Lower leg skin (tissue), 4 donors: ENCODE data around the gene NLRP14. TPM values are rescaled to one million over a fixed set of nuclear protein-coding genes. Genes with fewer than 3 reads are reported as not detected.

Experiments used
- DNase-seq, 2 donors: peaks; one replicate each; pipeline ENCODE4 v3.0.0-alpha.2; 2019; ENCODE audit warnings: low spot score in 2 of 2
- H3K4me3 ChIP-seq: fragments of 200-600 bp; sonication (generic); 2 replicates; pipeline ENCODE4 v1.5.1; 2017; ENCODE audit warnings: mild to moderate bottlenecking, low read depth; ENCODE audit not compliant: poor library complexity, severe bottlenecking
- CTCF ChIP-seq, 3 donors: fragments of 450-650 bp; IDR thresholded peaks; one replicate each; pipeline ENCODE4 v1.5.1; 2016; ENCODE audit warnings: antibody characterized with exemption in 3 of 3, mild to moderate bottlenecking in 3 of 3, moderate library complexity in 2 of 3
- POLR2A ChIP-seq, 2 donors: fragments of 450-650 bp; IDR thresholded peaks; one replicate each; pipeline ENCODE4 v1.6.1; 2016 to 2017; ENCODE audit warnings: antibody characterized with exemption in 2 of 2, mild to moderate bottlenecking in 1 of 2, moderate library complexity in 1 of 2
- WGBS, 2 donors: methylation state at CpG; one replicate each; pipeline ENCODE4 v1.1.5; 2018; 5-methylcytosine and 5-hydroxymethylcytosine counted together
- intact Hi-C: fragments of 100-400 bp; cut with DNase I; formaldehyde crosslinking; loops from one replicate; pipeline ENCODE4 v1.15.0; 2023; ENCODE audit warnings: low total_unique reads
- total RNA-seq, 4 donors: library from RNA; depleted of rRNA; stranded (reverse); fragments of >200 nt; gene quantifications; one replicate each; pipeline ENCODE4 v1.1.0, GENCODE V29; 2016

NLRP14 gene
- total RNA-seq, 4 donors from 2014 or later = 0.19 TPM; not detected in 3

DNA sequence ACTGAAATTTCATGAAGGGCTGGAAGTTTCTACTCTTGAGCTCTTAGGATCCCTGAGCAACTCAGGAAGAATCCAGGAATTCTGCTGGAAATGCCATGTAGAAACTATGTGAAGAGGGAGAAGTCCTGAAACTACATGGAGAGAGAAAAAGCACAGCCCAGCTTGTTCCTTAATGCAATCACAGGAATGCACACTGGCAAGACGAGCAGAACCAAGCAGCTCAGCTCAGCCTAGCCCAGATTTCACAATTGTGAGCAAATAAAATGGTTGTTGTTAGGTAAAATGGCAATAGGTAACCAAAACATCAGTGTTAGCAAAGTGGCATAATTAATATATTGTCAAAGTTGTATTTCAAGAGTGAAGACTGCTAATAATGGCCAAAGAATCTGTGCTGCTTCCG, 28.3 kb upstream of the NLRP14 start:
- DNase-seq = no peak
- H3K4me3 ChIP-seq = no peak overlapping the region
- intact Hi-C loops = no loop called here
- 51 to 60% methylated on average over 2 of the region's 2 CpGs for WGBS, 2 donors
- TF ChIP-seq CTCF (IDR thresholded peaks at IDR 0.05) = no peak
- no peak for TF ChIP-seq POLR2A (IDR thresholded peaks at IDR 0.05)

DNA sequence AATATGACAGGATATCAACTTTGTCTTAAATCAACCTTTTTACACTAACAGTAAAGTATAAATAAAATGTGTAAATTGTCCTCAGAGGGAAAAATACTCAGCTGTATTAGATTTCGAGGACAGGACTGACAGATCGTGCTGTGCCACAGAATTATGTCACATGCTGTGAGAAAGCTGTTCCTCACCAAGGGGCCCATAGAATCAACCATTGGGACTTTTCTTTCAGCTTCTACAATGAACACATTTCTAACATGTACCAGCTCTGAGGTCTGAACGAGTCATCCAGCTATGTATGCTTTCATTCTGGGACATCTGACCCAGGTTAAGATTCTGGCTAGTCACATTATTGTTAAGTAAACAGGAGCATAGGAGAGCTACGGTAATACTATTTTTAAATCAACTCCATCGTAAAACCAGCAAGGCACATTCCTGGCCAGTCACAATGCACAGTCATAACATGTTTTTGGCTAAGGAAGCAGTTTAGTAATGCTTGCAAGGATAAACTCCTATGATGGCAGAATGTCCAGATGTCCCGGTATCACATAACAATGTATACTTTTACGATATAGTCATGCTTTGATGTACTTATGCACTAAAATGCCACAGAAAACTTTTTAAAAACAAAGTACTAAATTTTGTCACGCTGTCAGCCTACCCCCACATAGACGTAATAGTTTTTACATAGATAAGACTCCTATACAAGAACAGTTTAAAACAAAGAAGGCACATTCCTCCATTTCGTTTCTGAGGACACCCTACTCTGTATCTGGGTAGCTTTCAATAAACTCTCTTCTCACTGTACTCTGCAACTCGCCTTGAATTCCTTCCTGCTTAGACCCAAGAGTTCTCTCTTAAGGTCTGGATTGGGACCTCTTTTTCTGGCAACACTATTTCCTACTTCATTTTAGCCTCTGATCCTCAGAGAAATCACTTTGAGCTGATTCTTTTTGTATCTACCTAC, 27.5 kb upstream of the NLRP14 start:
- 29 to 36% methylated on average over 11 of the region's 11 CpGs for WGBS, 2 donors
- no peak for DNase-seq
- intact Hi-C loops = no loop called here
- TF ChIP-seq CTCF (IDR thresholded peaks at IDR 0.05) (no peak), POLR2A (IDR thresholded peaks at IDR 0.05) (no peak)
- no peak overlapping the region for H3K4me3 ChIP-seq

- no peak for DNase-seq
- intact Hi-C loops = no loop called here
- TF ChIP-seq CTCF (IDR thresholded peaks at IDR 0.05) = no peak
- no peak for TF ChIP-seq POLR2A (IDR thresholded peaks at IDR 0.05)
- H3K4me3 ChIP-seq = no peak overlapping the region
Observed at GRCh38 chr11:6995703-6996102, 24.6 kb upstream of the NLRP14 start.

GRCh38 chr11:7004482-7004881, 15.8 kb upstream of the NLRP14 start:
- WGBS, 2 donors = 46 to 56% methylated on average over 3 of the region's 3 CpGs
- TF ChIP-seq POLR2A (IDR thresholded peaks at IDR 0.05) (no peak), CTCF (IDR thresholded peaks at IDR 0.05) (no peak)
- no peak for DNase-seq
- no peak overlapping the region for H3K4me3 ChIP-seq
- intact Hi-C loops = no loop called here

GRCh38 chr11:7014118-7014517, 6.2 kb upstream of the NLRP14 start:
- no peak overlapping the region for H3K4me3 ChIP-seq
- 97 to 100% methylated on average over 1 of the region's 1 CpG for WGBS, 2 donors
- no peak for TF ChIP-seq CTCF (IDR thresholded peaks at IDR 0.05)
- TF ChIP-seq POLR2A (IDR thresholded peaks at IDR 0.05) = no peak
- intact Hi-C loops = no loop called here
- DNase-seq = no peak
